H4 (cell line): Measurements from ENCODE around the gene OGA. TPM values are rescaled to one million over a fixed set of nuclear protein-coding genes. Genes with fewer than 3 reads are reported as not detected.

ENCODE experiments used
- DNase-seq: peaks from one replicate; pipeline ENCODE4 v3.0.0-alpha.2; 2015; ENCODE audit warnings: low spot score
- total RNA-seq: library from RNA; depleted of rRNA; stranded (reverse); fragments of >200 nt; shearing (Covaris generic); gene quantifications from 2 replicates; pipeline ENCODE4 v1.2.3, GENCODE V29; 2014

OGA gene
- total RNA-seq, 1 experiment from 2014 or later, result 45.3 TPM

DNA sequence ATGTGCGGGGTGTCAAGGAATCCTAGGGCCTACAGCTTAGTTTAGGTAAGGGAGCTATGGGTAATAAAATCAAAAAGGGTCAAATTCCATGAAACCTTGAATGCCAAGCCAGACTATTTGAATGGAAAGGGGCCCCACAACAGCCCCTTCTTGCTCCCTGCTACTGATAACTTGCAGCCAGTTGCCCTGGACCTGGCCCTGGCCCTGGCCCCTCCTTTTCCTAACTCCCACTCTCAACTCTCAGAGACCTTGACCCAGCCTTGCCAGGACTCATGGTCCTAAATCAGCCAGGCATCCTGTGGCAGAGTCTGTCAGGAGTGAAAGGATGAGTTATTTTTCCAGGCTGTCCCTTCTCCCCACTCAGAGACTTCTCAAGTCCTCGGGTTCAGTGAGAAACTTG is 19.5 kb upstream of the OGA start:
- no peak for DNase-seq

- DNase-seq, result no peak
Measured at GRCh38 chr10:101835362-101835761, 17.1 kb upstream of the OGA start.

DNA sequence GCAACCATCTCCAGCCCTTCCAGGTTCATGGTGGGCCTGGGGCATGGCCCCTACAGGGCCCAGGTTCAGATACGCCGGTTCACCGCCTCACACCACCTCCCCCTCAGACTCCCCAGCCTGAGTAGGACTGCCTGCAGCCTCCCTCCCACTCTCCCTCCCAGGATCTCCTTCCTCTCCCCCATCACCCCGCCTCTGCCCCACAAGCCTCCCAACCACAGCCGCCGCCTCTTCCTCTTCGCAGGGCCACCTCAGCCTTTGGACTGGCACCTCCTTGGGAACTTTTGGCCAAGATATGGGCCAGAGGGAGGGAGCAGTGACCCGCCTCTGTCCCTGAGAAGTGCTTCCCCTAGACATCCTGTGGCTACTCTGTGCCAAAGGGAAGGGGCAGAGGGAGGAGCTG is 16.1 kb upstream of the OGA start:
- DNase-seq, result no peak

- DNase-seq, result no peak
Measured at GRCh38 chr10:101833466-101833865, 15.2 kb upstream of the OGA start.

DNA sequence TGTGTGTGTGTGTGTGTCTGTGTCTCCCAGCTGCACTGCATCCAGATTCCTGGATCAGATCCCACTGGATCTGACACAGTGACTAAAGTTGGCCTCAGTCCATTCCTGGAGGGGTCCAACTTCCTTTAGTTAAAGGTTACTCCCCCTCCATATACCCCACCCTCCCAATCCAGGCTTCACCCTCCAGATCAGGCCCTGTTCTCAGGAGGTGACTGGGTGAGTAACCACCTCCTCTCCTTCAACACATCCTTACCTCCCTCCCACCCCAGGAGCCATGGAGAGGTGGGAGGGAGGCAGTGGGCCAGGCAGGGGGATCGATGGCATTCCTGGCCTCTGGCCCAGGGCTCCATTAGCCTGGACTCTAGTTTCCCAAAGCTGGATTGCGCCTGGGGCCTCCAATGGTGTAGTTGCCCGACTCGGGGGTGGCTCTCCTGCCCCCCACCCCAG is 14.1 kb upstream of the OGA start:
- no peak for DNase-seq

- DNase-seq, result no peak
Measured at GRCh38 chr10:101831169-101831811, 13.0 kb upstream of the OGA start.

- peak; percentile 41 for DNase-seq
Measured at GRCh38 chr10:101830322-101831168, 12.3 kb upstream of the OGA start.

DNA sequence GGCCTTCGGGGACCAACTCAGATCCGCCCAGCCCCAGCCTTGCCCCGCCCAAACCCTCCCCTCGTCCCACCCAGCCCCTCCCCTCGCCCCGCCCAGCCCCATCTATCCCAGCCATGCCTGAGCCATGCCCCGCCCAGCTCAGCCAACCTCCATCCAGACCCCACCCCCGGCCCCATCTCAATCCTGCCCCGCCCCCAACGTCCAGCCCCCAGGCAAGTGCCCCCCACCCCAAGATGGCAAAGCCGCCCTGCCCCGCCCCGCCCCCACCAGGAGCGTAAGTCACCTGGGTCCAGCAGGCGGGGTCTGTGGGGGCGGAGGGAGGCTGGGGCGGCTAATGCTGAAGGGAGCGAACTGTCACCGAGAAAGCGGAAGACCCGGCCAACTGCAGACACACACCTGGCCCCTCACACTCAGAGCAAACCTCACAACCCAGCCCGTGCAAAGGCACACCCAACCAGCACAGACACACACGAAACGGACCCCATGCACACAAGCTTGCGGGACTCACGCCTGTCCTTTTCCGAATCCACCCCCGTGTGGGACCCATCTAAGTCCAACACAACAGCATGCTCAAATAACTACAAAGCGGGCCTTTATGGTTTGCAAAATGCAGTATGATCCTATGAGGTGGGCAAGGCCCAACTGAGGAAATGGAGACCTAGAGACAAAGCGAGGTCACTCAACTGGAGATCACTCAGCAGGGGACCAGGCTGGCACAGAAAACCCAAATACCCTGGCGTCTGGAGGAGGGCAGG is 11.5 kb upstream of the OGA start:
- DNase-seq, result no peak

DNA sequence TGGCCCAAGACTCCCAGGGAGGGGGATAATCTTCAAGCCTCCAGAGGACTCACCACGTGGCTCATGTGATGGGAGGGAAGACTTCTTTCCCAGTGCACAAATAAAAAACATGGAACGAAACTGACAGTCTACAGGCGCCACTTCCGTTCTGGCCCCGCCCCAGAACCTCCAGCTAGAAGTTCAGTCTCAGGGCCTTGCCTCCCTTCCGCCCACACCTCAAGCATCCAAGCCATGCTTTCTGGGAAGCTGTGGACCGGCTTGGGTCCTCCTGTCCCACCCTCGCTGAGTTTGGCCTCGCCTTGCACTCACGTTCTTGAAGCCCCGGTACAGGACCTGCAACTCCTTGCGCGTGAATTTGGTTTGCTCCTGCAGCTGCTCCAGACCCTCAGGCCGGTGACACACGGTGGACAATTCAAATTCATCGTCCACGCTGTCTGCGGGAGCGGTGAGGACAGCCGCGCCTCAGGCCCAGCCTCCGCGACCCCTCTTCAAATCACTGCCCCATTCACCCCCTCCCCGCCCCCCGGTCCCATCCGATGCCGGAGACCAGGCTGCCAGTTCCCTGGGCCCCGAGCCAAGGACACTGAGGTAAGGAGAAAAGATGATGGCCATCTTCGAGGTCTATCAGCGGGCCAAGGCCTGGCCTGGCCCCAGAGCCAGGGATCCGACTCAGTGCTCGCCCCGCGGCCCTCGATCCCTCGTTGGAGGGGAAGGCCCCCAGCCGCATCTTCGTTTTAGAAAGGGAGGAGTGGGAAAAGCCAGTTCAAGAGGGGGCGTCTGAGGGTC is 10.7 kb upstream of the OGA start:
- DNase-seq, result no peak

DNA sequence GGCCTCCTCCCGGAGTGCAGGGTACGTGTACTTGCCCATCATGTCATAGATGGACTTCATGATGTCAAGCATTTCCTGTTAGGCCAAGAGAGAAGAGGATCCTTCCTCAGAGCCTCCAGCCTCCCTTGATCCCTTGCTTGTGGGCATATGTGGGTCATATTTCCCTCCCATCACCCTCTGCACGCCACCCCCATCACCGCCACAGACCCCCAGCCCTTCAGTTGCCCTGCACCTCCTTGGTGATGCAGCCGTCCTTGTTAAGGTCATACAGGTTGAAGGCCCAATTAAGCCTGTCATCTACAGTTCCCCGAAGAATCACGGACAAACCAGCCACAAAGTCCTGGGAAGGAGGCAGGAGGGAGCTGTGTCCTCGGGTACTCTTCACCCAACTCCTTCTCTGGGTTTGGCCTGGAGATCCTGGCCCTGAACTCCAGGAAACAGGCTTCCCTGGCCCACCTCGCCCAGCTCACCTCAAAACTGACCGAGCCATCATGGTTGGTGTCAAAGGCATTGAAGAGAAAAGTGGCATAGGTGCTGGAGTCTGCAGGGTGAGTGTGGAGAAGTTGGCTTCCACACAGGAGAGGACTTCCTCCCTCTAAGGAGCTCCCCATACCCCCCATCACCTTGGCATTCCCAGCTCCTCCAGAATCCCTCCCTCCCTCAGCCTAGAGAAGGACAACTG is 9.8 kb upstream of the OGA start:
- DNase-seq, result no peak

GRCh38 chr10:101826852-101827434 is 8.7 kb upstream of the OGA start:
- DNase-seq, result no peak

DNA sequence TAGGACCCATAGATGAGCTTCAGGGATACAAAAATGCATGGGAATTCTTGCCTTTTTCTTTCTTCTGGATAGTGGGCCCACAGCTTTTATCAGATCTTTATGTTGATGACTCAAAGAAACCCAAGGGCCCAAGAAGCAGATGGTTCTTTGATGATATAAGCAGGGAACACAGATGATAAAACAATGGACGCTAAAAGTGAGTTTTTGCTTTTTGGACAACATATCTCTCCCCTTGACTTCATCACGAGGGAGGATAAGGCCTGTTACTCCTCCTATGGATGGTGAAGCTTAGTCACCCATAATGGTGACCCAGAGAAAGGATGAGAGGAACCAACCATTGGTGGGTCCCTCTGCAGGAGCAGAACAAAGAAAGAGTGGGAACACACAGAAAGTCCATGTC is 6.5 kb upstream of the OGA start:
- no peak for DNase-seq

GRCh38 chr10:101818872-101819633 is 809 bp upstream of the OGA start:
- DNase-seq, result no peak

DNA sequence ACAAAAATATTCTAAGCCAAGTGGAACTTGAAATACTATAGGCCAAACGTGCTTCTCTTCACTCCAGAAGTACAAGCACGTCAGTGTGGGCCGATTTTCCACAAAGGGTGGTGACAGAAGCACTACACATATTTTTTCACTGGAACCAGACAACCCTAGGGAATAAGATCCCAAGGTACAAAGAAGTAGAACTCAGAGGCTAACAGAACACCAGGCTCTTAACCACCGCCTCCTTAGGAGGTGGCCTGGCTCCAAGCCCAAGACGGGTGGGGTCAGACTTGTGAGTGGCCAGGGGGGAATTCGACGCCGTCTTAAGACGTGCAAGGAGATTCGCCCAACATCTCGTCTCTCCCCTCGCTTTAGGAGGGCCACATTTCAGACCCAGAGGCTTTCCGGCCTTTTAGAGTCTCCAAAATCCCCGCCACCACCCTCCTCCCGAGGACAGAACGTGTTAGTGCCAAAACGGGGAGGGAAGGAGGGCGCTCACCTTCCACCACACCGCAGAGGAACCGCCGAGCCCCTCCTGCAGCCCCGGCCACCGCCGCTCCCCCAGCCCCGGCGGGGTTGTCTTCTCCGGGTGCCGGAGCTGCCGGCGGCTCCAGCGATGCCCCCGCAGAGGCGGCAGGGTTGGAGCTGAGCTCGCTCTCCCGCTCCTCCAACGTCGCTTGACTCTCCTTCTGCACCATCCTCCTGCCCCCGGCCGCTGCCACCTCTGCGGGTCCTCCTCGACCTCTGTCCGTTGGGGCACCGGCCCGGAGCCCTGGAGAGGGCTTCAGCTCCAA is 716 bp downstream of the OGA start:
- DNase-seq, result peak; percentile 92

- no peak for DNase-seq
Measured at GRCh38 chr10:101816913-101817336, 1.3 kb downstream of the OGA start.

DNA sequence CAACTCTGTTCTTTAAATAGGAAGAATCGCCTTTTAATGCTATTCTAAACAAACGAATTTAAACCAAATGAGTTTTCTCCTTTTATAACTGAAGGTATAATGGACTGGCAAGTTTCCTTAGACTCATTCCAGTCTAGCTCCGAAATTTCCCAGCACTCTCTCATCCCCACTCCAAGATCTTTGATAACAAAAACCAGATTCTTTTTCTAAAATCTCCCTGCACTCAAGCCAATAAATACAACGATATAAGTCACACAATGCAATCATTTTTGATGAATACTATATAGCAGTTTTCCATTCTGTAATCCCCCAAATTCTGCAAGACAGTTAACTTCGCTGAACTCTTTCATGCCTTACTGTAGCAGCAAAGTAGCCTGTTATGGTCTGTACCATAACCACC is 1.9 kb downstream of the OGA start:
- no peak for DNase-seq

- DNase-seq, result peak; percentile 19
Measured at GRCh38 chr10:101814466-101815071, 3.7 kb downstream of the OGA start.

DNA sequence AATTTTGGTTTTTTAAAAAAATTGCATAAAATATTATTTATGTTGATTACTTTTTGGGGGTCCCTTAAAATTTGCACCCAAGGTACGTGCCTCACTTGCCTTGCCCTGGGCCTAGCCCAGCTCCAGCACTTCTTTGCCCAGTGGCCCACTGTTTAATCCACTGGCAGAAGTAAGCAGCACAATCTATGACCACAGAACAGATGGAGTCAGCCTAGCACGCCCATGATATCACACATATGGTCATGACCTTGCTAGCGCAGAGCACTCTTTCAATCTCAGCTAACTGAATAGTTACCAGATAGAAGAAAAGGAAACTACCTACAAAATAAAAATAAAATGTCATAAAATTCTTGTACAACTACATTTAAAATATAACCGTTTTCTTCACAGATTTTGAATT is 5.6 kb downstream of the OGA start:
- DNase-seq, result no peak

DNA sequence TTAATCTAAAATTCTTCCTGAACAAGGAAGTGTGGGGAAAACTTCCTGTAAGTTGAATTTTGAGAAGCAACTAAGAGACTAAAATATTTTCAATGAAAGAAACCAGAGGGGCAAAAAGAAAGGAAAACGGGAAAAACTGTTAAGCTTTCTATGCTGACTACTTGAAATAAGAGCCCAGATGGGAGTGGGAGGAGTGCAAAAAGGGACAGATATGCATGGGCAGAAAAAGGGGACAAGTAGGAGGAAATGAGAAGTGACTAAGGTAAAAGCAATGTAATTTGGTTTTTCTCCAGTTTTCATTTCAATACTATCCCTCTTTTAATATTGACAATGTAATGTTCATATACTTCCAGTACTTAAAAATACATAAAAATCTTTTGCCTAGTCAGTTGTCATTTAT is 11.1 kb downstream of the OGA start:
- DNase-seq, result no peak
